ENCODE results near the gene FGF22.
"Not testable (repeated sequence)": the region's sequence is repeated elsewhere in the genome, so short reads cannot be mapped to it uniquely, and the experiment has no call there.

The FGF22 gene

DNA sequence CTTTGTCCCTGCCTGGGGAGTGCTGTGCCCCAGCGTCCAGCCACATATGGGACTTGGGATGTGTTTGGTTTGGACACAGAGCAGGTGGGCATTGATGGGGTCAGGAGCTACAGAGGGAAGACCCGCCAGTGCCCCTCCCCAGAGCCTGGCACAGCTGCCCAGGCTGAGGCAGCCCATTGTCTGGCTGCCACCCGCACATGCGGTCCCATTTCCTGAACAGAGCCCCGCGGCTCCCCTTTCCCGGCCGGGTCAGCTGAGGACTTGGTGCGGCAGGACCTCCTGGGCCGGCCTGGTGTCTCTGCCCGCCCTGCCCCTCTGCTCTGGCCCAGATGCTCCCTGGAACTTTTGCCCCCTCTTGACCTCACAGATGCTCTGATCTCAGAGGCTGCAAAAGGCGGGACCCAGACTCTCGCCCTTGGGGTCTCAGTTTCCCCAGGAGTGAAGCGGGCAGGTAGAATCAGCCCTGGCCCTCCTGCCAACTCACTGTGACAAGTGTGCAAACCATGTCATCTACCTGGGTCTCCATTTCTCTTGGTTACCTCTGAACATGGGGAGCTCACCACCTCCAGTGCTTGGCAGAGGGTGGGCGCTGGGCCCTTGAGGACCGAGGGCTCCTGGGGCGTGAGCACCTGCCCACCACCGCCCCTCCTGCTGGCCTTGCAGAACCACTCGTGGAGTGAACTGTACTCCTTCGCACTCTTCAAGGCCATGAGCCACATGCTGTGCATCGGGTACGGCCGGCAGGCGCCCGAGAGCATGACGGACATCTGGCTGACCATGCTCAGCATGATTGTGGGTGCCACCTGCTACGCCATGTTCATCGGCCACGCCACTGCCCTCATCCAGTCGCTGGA, 32.2 kb upstream of the FGF22 start:
- DNase-seq = no peak

DNA sequence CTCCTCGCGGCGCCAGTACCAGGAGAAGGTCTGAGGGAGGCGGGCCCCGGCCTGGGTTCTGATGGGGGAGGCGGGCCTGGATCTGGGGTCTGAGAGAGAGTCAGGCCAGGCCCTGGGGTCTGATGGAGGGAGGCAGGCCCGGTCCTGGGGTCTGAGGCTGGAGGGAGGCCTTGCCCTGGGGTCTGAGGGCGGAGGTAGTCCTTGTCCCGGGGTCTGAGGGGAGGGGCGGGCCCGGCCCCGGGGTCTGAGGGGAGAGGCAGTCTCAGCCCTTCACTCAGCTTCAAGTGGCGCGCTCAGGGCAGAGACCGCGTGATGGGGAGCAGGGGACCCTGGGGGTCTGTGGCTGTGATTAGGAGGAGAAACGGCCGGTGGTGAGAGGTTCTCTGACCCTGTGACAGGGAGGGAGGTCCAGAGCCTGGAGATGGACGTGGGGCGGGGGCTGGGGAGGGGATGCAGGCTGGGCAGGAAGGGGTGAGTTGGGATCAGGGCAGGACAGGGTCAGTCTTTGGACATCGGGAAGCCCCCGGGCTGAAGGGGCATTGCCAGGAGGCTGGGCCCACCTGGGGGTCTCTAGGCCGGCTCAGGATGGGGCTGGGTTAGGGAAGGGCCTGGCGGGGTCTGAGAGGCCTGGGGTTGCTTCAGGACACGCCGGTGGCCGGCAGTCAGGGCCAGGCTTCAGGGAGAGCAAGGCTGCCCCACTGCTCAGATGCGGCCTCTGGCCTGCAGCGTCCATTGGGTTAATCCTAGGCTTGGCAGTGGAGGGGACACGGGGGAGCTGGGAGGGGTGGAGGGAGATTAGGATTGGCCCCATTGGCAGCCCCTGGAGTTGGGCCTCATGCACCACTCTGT, 31.3 kb upstream of the FGF22 start:
- DNase-seq = no peak

DNA sequence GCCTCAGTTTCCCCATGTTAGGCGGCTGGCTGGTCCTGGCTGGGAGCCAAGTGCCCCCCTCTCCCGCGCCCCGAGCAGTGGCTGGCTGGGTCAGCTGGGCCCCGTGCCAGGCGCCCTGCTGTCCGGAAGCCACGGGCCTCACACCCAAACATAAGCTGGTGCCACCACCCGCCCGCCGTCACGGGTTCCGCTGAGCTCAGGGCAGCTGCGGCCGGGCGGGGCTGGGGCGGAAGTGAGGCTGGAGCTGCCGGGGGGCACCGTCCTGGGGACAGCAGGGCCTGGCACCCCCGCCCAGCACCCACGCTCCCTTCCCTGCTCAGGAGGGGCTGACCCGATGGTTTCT, 30.7 kb upstream of the FGF22 start:
- DNase-seq = no peak

DNA sequence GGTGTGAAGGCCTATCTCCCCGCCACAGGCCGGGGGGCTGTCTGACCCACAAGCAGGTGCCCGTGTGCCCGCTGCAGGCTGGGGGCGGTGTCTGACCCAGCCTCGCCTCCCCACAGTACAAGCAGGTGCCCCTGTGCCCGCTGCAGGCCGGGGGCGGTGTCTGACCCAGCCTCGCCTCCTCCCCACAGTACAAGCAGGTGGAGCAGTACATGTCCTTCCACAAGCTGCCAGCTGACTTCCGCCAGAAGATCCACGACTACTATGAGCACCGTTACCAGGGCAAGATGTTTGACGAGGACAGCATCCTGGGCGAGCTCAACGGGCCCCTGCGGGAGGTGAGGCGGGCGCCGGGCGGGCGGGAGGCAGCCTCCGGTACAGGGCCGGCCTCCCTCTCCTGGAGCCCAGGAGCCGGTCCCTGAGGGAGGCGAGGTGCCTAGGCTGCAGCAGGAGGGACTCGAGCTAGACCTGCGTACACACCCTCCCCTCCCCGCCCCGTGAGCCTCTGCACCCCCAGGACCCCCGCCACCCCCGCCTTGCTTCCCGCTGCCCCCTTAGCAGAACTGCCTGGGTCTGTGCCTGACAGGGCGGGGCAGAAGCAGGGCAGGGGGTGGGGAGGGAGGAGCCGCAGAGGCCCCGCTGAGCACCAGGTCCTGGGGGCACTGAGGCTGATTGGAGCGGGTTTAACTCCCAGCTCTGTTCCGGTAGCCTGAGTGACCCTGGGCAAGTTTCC, 29.4 kb upstream of the FGF22 start:
- DNase-seq = no peak

DNA sequence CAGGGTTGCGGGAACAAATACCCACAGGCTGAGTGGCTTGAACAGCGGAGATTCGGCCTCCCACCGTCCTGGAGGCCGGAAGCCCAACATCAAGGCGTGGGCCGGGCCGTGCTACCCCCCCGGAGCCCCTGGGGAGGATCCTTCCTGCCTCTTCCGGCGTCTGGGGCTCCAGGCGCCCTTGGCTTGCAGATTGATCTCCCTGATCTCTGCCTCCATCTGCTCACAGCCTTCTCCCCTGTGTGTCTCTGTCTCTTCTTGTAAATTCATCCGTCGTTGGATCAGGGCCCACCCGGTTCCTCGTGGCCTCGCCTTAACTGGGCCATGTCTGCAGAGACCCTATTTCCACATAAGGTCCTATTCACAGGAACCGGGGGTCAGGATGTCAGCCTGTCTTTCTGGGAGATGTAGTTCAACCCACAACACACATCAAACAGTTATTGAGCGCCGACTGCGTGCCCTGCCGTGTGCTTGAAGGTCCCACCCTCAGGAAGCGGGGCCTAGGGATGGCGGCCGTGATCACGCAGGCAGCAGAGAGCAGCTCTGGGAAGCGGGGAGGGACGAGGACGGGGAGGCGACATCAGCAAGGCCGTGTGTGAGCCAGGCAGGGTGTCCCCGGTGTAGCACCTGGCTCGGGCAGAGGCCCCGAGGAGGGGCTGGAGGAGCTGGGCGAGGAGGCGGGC, 28.7 kb upstream of the FGF22 start:
- DNase-seq = no peak

DNA sequence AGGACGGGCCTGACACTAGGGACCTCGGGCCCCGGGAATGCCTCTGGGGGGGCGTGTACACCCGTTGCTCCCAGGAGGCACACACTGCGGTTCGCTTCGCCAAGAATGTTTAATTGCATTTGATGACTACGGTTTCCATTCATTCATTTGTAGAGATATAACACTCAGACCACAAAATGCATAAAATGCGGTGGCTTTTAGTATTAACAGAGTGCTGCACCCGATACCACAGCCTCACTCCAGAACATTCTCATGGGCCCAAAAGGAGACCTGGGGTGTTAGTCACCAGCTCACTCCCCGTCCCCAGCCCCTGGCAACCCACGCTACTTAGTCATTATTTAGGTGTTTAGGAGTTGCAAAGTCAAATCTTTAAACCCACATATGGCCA, 28.2 kb upstream of the FGF22 start:
- no peak for DNase-seq

DNA sequence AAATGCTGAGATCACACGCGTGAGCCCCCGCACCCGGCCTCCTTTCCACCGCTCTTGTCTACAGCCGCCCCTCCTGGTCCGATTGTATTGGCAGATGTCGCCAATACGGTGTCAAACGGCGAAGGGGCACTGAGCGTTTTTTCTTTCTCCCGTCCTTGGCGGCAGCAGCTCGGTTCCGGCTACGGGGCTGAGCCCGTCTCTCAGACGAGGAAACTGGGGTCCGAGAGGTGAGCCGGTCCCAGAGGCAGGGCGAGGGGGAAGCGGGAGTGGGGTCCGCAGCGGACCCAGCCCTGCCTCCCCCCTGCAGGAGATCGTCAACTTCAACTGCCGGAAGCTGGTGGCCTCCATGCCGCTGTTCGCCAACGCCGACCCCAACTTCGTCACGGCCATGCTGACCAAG, 26.7 kb upstream of the FGF22 start:
- DNase-seq = no peak

DNA sequence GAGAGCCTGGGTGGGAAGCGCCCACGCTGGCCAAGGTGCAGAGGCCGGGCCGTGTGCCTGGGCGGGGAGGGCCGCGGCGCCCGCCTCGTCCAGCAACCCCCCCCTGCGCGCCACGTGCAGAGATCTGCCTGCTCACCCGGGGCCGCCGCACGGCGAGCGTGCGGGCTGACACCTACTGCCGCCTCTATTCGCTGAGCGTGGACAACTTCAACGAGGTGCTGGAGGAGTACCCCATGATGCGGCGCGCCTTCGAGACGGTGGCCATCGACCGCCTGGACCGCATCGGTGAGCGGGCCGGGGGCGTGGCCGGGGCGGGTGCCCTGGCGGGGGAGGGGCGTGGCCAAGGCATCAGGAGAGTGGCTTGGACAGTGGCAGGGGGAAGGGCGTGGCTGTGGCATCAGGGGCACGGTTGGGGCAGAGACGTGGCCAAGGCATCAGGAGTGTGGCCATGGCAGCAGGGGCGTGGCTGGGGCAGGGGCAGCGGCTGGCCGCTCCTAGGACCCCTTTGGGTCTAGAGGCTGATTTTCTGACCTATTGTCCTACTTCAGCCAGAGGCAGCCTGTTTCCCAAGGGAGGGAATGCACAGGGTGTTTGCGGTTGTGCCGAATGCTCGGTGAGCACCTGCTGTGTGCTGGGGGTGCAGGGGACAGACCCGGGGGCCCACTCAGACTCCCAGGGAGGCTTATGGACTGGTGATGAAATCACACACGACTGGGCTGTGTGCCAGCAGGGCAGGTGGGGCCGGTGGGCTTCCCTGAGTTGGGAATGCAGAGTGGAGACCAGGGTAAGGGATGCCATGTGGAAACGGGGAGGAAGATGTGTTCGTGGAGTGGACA, 25.7 kb upstream of the FGF22 start:
- no peak for DNase-seq

DNA sequence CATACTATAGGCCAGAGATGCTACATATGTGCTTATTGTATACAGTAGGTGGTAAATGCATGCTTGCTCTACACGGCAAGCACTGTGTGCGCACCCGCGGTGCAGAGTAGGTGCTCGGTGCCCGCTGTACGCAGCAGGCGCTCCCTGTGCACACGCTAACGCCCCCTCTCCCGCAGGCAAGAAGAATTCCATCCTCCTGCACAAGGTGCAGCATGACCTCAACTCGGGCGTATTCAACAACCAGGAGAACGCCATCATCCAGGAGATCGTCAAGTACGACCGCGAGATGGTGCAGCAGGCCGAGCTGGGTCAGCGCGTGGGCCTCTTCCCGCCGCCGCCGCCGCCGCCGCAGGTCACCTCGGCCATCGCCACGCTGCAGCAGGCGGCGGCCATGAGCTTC, 24.1 kb upstream of the FGF22 start:
- no peak for DNase-seq

DNA sequence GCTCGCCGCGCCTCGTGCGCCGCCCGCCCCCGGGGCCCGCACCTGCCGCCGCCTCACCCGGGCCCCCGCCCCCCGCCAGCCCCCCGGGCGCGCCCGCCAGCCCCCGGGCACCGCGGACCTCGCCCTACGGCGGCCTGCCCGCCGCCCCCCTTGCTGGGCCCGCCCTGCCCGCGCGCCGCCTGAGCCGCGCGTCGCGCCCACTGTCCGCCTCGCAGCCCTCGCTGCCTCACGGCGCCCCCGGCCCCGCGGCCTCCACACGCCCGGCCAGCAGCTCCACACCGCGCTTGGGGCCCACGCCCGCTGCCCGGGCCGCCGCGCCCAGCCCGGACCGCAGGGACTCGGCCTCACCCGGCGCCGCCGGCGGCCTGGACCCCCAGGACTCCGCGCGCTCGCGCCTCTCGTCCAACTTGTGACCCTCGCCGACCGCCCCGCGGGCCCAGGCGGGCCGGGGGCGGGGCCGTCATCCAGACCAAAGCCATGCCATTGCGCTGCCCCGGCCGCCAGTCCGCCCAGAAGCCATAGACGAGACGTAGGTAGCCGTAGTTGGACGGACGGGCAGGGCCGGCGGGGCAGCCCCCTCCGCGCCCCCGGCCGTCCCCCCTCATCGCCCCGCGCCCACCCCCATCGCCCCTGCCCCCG, 23.5 kb upstream of the FGF22 start:
- DNase-seq = no peak

DNA sequence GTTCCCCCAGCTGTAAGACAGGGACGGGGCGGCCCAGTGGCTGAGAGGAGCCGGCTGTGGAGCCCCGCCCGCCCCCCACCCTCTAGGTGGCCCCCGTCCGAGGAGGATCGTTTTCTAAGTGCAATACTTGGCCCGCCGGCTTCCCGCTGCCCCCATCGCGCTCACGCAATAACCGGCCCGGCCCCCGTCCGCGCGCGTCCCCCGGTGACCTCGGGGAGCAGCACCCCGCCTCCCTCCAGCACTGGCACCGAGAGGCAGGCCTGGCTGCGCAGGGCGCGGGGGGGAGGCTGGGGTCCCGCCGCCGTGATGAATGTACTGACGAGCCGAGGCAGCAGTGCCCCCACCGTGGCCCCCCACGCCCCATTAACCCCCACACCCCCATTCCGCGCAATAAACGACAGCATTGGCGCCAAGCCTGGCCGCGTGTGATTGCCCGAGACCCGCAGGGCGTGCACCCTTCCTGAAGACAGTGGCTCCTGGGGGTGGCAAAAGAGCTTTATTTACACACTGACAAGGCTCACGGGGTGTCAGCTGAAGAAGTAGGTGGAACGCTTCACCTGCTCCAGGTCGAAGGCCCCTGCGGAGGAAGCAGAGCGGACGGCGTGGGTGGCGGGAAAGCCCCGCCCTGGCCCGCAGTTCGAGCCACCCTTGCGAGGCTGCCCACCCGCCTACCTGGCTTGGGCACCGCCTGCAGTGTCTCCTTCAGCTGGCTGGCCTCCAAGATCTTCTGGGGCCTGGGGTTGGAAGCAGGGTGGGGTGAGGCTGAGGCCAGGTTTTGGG, 22.7 kb upstream of the FGF22 start:
- no peak for DNase-seq

DNA sequence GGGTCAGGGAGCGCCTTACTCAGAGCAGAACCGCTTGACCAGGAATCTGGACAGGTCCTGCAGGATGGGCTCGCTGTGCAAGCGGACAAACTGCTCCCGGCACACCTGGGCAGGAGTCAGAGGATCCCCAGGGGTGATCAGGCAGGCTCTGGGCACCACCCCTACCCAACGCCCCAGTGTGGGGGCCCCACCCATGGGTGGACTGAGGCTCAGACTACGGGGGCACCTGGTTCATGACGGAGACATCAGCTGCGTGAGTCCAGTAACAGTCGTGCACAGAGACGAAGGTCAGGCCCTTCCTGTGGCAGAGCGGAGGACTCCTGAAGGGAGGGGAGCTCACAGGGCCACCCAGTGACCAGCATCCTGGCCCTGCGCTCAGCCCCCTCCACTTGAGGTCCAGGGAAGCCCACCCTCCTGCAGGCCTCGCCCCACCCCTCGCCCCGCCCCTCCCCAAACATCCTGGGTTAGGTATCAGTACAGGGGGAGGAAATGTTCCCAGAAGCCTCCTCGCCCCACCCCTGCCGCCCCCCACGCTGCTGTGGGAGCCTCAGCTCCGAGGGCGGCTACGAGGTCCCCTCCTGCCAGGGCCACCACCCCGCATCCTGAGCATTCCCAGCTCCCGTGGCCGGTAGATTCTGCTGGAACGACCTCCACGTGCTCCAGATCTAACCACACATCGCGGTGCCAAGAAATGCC, 22.0 kb upstream of the FGF22 start:
- no peak for DNase-seq

DNA sequence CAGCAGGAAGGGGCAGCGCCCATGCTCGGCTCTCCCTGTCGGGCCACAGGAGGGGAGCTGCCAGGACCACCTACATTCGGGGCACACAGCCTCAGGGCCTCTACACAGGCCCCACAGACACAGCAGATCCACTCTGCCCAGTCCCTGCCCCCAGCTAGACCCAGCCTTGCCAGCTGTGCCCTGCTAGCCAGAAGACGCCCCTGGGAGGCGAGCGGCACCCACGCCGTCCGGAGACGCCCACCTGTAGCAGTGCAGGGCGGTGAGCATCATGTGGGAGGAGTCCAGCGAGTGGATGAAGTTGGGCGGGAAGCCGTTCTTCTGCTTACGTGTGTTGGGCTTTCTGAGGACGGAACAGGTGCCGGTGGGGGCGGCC, 21.4 kb upstream of the FGF22 start:
- no peak for DNase-seq

DNA sequence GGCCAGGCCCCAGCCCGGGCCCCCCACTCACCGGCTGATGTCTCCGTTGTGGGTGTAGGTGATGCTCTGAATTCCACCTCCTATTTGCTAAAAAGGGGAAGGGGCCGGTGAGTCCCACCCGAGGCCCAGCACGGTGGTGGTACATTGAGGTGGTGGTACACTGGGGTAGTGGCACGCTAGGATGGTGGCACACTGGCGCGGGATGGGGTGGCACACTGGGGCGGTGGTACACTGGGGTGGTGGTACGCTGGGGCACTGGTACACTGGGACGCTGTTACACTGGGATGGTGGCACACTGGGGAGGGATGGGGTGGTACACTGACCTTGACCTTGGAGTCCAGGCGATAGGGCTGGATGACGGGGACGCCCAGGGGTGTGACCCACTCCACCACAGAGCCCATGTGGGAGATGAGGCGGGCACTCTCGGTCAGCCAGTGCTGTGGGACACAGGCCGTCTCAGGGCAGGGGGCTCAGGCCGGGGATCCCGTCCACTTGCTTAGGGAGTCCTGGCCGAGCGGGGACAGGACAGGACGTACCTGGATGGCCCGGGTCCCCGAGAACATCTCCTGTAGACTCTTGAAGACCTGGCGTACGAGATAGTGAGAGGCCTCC, 20.9 kb upstream of the FGF22 start:
- DNase-seq = no peak

DNA sequence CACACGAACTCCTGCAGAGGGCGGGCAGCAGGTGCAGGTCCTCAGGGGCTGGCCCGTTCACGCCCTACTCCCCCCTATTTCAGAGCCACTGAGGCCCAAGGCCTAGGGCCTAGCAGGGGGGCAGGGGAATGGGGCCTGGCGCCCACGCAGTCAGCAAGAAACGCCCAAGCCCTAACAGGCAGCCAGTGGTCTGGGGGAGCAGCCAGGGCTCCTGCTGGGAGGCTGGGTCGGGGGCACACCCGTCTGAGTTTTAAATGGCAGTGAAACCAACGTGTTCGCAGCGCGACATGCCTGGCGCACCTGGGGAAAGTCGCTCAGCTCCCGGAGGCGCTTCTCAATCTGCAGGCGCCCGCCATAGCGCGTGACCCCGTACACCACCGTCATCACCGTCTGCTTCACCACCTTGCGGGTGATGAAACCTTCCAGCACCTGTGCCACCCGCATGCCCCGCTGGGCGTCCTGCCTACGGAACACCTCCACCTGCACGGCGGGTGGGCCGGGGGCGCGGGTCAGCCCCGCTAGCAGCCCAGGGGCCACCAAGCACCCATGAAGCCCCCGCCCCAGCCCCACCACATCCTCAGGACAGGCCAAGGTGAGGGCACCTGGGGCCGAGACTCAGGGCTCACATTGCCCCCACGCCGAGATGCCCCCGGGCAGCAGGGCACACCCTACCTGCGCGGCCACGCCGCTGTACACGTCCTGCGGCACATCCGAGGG, 20.2 kb upstream of the FGF22 start:
- DNase-seq = no peak

DNA sequence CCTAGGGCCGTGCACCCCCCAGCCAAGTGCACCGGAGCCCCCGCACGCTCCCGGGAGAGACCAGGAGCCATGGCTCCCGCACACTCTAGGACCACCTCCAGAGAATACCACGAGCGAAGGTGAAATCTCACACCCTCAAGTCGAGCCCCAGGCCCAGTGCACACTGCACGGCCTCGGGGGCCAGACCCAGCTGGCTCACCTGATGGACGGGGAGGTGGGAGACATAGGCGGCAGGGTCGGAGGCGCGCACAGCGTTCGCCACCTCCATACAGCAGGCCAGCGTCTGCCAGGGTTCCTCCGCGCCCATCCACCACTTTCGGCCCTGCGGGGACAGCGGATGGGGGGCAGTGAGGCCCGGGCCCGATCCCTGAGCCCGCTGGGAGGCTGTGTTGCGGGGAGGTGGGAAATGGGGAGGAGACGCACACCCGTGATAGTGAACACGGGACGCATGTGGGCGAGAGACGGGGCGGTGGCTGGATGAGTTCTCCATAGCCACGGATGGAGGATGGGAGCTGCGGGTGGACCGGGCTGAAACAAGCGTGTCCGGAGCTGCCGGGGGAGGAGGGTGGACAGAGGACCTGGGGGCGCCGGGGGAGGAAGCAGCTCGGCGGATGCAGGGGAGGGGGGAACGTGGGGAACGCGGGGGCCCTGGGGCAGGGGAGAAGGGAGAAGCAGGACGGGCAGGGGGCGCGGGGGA, 19.4 kb upstream of the FGF22 start:
- DNase-seq = no peak

DNA sequence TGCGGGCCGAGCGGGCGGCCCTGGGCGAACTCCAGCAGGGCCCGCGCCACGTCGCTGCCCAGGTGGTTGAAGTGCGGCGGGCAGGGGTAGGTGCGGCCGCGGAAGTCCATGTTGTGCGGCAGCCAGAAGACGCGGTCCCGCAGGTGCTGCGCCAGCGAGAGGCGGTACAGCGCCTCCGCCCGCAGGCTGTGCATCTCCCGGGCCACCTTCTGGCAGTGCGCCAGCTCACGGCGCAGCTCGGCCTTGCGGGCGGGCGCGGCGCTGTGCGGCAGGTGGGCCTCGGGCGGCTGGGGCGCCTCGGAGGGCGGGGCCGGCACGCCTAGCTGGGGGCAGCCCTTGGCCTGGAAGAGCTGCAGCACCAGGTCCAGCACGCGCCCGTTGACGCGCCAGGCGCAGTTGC, 18.5 kb upstream of the FGF22 start:
- DNase-seq = not testable (repeated sequence)

DNA sequence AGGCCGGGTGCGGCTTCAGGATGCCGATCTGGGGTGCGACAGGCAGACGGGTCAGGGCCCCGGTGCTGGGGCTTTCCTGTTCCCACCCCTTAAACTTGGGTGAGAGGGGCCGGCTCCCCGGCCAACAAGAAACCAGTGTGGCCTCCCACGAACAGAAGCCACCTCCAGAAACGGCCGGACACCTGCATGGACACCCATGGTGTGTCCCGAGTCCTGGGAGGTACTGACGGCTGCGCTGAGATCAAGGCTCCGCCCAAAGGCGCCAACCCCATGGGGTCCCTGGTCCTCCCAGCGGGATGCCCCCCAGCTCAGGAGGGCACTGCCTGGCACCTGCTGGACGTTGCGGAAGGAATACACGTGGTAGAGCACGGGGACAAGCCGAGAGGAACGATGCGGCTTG, 17.9 kb upstream of the FGF22 start:
- DNase-seq = no peak

Data from NCI-H2227 treated with DMSO at 0.1 percent for 48 hours (cell line).